Astrocyte (in vitro differentiated cells and primary cell): ENCODE results near the gene GHRL. TPM values are rescaled to one million over a fixed set of nuclear protein-coding genes. Genes with fewer than 3 reads are reported as not detected.

ENCODE experiments used
- DNase-seq: peaks from one replicate; pipeline ENCODE4 v3.0.0-alpha.2; 2010; ENCODE audit warnings: low read depth
- FAIRE-seq: peaks from 2 replicates; lab custom pipeline; 2011; peaks lifted over from hg19 to GRCh38; lab: Jason Lieb, UNC
- H2AFZ ChIP-seq: 2 replicates; pipeline ENCODE4 v1.6.0; 2012; ENCODE audit warnings: low read depth, low read length, inconsistent platforms
- H3K27ac ChIP-seq: 2 replicates; pipeline ENCODE4 v1.5.1; 2011; ENCODE audit warnings: low read depth, low read length, inconsistent platforms
- H3K27me3 ChIP-seq: 2 replicates; pipeline ENCODE4 v1.6.0; 2011; ENCODE audit warnings: low read length, inconsistent platforms; ENCODE audit not compliant: insufficient read depth
- H3K36me3 ChIP-seq: 2 replicates; pipeline ENCODE4 v1.5.1; 2011; ENCODE audit warnings: low read length, inconsistent platforms; ENCODE audit not compliant: insufficient read depth
- H3K4me1 ChIP-seq: 2 replicates; pipeline ENCODE4 v1.5.1; 2011; ENCODE audit warnings: low read length, inconsistent platforms; ENCODE audit not compliant: insufficient read depth
- H3K4me2 ChIP-seq: 2 replicates; pipeline ENCODE4 v1.6.0; 2012; ENCODE audit warnings: low read length, inconsistent platforms
- H3K4me3 ChIP-seq: 2 replicates; pipeline ENCODE4 v1.5.1; 2011; ENCODE audit warnings: low read depth, mild to moderate bottlenecking, low read length, inconsistent platforms; ENCODE audit not compliant: insufficient read depth
- H3K79me2 ChIP-seq: 2 replicates; pipeline ENCODE4 v1.6.0; 2012; ENCODE audit warnings: mild to moderate bottlenecking, low read length, inconsistent platforms; ENCODE audit not compliant: insufficient read depth
- H3K9ac ChIP-seq: 2 replicates; pipeline ENCODE4 v1.6.0; 2012; ENCODE audit warnings: mild to moderate bottlenecking, low read length, inconsistent platforms
- H3K9me3 ChIP-seq: 2 replicates; pipeline ENCODE4 v1.5.1; 2012; ENCODE audit warnings: low read depth, mild to moderate bottlenecking, low read length, inconsistent platforms; ENCODE audit not compliant: insufficient read depth
- H4K20me1 ChIP-seq: 2 replicates; pipeline ENCODE4 v1.6.0; 2012; ENCODE audit warnings: low read length, inconsistent platforms; ENCODE audit not compliant: insufficient read depth
- H3K27ac Mint-ChIP-seq: one replicate; pipeline ENCODE4 v1.8.0; 2021; ENCODE audit warnings: mild to moderate bottlenecking, mixed read lengths; ENCODE audit not compliant: unreplicated experiment
- H3K27me3 Mint-ChIP-seq: one replicate; pipeline ENCODE4 v1.8.0; 2021; ENCODE audit warnings: low read depth, mixed read lengths; ENCODE audit not compliant: unreplicated experiment
- H3K36me3 Mint-ChIP-seq: one replicate; pipeline ENCODE4 v1.8.0; 2021; ENCODE audit warnings: low read depth, mixed read lengths; ENCODE audit not compliant: unreplicated experiment
- H3K4me1 Mint-ChIP-seq: one replicate; pipeline ENCODE4 v1.8.0; 2021; ENCODE audit warnings: low read depth, mixed read lengths; ENCODE audit not compliant: unreplicated experiment
- H3K4me3 Mint-ChIP-seq: one replicate; pipeline ENCODE4 v1.8.0; 2021; ENCODE audit warnings: mild to moderate bottlenecking, moderate library complexity, mixed read lengths; ENCODE audit not compliant: unreplicated experiment
- H3K9me3 Mint-ChIP-seq: one replicate; pipeline ENCODE4 v1.8.0; 2021; ENCODE audit warnings: mild to moderate bottlenecking, mixed read lengths; ENCODE audit not compliant: unreplicated experiment
- EZH2 ChIP-seq: IDR thresholded peaks from 2 replicates; pipeline ENCODE4 v1.6.1; 2012; ENCODE audit warnings: mild to moderate bottlenecking, low read length, inconsistent platforms; ENCODE audit not compliant: insufficient read depth
- total RNA-seq: library from RNA; stranded (reverse); gene quantifications from 2 replicates; pipeline ENCODE4 v1.2.1, GENCODE V29; 2021
- TF ChIP-seq, protein P1 (sequence below): IDR thresholded peaks from 2 replicates; pipeline ENCODE4 v1.5.1; 2011; ENCODE audit warnings: low read depth, mild to moderate bottlenecking, inconsistent platforms, low read length, moderate library complexity; ENCODE audit not compliant: insufficient read depth

Gene GHRL
- total RNA-seq, 1 donor from 2014 or later: not detected

DNA sequence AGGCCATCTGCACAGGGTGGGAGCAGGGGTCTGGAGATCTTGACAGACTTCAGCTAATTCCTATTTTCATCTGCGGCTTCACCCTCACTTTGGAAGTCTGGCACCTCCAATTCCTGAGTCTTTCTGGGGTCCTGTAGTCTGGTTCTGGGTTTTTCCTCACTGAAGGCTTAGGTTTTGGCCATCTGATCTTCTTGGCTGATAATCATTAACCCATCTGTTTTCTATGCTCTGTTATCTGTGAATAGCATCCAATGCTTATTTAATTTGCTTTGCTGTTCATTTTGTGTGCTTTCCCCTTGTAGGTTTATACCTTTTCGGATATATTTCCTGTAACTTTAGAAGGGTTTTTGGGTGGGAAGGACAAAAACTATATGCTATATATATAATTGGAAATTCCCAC lies 26.9 kb downstream of the GHRL start:
- Histone ChIP-seq H3K27ac (no peak overlapping the region), H3K4me2 (no peak overlapping the region), H3K9ac (no peak overlapping the region), H3K36me3 (peaks cover 16% of the 10 kb centered on the region), H3K27me3 (no peaks in the 10 kb centered on the region), H3K4me3 (no peak overlapping the region), H4K20me1 (peaks cover 78% of the 10 kb centered on the region), H3K79me2 (peaks cover 90% of the 10 kb centered on the region), H3K9me3 (no peaks in the 10 kb centered on the region), H2AFZ (no peak overlapping the region), H3K4me1 (no peaks in the 10 kb centered on the region)
- H3K27me3 Mint-ChIP-seq: no peaks in the 10 kb centered on the region
- no peak overlapping the region for H3K4me3 Mint-ChIP-seq
- TF ChIP-seq, protein P1, sequence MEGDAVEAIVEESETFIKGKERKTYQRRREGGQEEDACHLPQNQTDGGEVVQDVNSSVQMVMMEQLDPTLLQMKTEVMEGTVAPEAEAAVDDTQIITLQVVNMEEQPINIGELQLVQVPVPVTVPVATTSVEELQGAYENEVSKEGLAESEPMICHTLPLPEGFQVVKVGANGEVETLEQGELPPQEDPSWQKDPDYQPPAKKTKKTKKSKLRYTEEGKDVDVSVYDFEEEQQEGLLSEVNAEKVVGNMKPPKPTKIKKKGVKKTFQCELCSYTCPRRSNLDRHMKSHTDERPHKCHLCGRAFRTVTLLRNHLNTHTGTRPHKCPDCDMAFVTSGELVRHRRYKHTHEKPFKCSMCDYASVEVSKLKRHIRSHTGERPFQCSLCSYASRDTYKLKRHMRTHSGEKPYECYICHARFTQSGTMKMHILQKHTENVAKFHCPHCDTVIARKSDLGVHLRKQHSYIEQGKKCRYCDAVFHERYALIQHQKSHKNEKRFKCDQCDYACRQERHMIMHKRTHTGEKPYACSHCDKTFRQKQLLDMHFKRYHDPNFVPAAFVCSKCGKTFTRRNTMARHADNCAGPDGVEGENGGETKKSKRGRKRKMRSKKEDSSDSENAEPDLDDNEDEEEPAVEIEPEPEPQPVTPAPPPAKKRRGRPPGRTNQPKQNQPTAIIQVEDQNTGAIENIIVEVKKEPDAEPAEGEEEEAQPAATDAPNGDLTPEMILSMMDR: no peak
- TF ChIP-seq EZH2: no peak
- no peaks in the 10 kb centered on the region for H3K9me3 Mint-ChIP-seq
- H3K4me1 Mint-ChIP-seq: peaks cover 14% of the 10 kb centered on the region
- no peak for DNase-seq
- no peak for FAIRE-seq
- H3K27ac Mint-ChIP-seq: no peak overlapping the region
- H3K36me3 Mint-ChIP-seq: peaks cover 18% of the 10 kb centered on the region

DNA sequence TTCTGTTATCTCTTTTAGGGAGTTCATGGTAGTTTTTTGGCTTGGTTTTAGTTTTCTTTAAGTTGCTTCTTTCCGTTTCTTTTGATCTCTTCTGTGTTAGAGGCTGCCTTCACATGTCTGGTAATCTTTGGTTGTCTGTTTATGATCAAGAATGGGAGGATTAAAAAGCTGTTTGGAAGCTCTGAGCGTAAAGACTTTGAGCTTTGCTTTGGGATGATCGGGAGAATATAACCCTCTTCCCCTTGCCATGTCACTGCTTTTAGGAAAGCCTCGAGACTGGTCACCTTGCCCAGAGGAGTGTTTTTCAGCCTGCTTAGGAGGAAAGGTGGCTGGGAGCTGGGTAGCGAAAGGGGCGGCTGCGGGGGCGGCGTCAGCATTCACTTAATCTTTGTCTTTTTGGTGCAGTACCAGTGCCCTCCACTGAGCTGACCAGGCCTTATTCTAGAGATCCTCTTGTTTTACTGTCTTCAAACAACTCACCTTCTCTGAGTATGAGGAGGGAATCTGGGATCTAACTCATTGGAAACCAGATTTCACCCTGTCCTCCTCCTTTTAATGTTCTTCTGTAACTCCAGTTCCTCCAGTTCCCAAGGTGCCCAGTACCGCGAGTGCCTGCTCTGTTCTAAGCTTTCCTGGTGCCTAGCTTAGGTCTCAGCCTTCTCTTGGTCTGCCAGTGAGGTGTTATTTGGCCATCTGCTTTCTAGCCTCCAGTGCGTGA lies 28.9 kb downstream of the GHRL start:
- Histone ChIP-seq H3K9me3 (no peaks in the 10 kb centered on the region), H3K27me3 (no peaks in the 10 kb centered on the region), H3K36me3 (peaks cover 17% of the 10 kb centered on the region), H3K79me2 (peaks cover 80% of the 10 kb centered on the region), H2AFZ (no peak overlapping the region), H3K4me1 (no peaks in the 10 kb centered on the region), H4K20me1 (peaks cover 78% of the 10 kb centered on the region), H3K4me2 (peak overlapping the region; percentile 57), H3K27ac (no peak overlapping the region), H3K9ac (peak overlapping the region; percentile 21), H3K4me3 (no peak overlapping the region)
- H3K4me1 Mint-ChIP-seq: peaks cover 14% of the 10 kb centered on the region
- TF ChIP-seq, protein P1: peak; percentile 60
- TF ChIP-seq EZH2: no peak
- peak overlapping the region; percentile 17 for H3K27ac Mint-ChIP-seq
- no peaks in the 10 kb centered on the region for H3K27me3 Mint-ChIP-seq
- peaks cover 23% of the 10 kb centered on the region for H3K36me3 Mint-ChIP-seq
- DNase-seq (peak; percentile 33), FAIRE-seq (no peak)
- no peaks in the 10 kb centered on the region for H3K9me3 Mint-ChIP-seq
- no peak overlapping the region for H3K4me3 Mint-ChIP-seq

DNA sequence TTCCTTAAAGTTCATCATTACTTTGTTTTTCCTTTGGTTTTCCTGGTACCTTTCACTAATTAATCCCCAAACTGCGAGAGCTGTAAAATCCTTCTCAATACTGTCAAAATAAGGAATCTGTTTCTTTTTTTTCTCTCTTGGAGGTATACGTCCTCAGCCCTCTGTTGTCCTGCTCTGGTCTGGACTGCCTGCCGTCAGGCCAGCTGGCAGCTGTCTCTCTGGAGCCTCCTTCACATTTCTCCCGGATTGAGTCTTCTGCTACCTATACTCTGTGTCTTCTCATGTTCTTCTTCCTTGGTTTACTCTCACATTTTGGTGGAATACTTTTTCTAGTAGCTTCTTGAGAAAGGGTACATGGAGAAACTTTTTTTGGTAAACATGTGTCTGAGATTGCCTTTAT lies 30.7 kb downstream of the GHRL start:
- H4K20me1 ChIP-seq: peaks cover 66% of the 10 kb centered on the region
- H3K27ac ChIP-seq: no peak overlapping the region
- Mint-ChIP-seq H3K4me1 (peaks cover 14% of the 10 kb centered on the region), H3K9me3 (no peaks in the 10 kb centered on the region), H3K4me3 (no peak overlapping the region), H3K36me3 (peaks cover 22% of the 10 kb centered on the region), H3K27me3 (no peaks in the 10 kb centered on the region), H3K27ac (no peak overlapping the region)
- FAIRE-seq (no peak), DNase-seq (no peak)
- no peaks in the 10 kb centered on the region for H3K27me3 ChIP-seq
- H3K4me2 ChIP-seq: no peak overlapping the region
- peaks cover 75% of the 10 kb centered on the region for H3K79me2 ChIP-seq
- no peaks in the 10 kb centered on the region for H3K9me3 ChIP-seq
- TF ChIP-seq, protein P1: no peak
- no peak for TF ChIP-seq EZH2
- no peak overlapping the region for H2AFZ ChIP-seq
- no peak overlapping the region for H3K4me3 ChIP-seq
- peaks cover 16% of the 10 kb centered on the region for H3K36me3 ChIP-seq
- no peak overlapping the region for H3K9ac ChIP-seq
- no peaks in the 10 kb centered on the region for H3K4me1 ChIP-seq
